Superior temporal gyrus (tissue), 1 donor: ENCODE measurements around the gene PSME3.
A peak's percentile ranks its signal among the peaks of the same experiment; 100 is the strongest.

Experiments
- DNase-seq: peaks from one replicate; pipeline ENCODE4 v3.0.0-alpha.2; 2016; ENCODE audit errors: extremely low spot score

Gene PSME3, protein sequence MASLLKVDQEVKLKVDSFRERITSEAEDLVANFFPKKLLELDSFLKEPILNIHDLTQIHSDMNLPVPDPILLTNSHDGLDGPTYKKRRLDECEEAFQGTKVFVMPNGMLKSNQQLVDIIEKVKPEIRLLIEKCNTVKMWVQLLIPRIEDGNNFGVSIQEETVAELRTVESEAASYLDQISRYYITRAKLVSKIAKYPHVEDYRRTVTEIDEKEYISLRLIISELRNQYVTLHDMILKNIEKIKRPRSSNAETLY

DNA sequence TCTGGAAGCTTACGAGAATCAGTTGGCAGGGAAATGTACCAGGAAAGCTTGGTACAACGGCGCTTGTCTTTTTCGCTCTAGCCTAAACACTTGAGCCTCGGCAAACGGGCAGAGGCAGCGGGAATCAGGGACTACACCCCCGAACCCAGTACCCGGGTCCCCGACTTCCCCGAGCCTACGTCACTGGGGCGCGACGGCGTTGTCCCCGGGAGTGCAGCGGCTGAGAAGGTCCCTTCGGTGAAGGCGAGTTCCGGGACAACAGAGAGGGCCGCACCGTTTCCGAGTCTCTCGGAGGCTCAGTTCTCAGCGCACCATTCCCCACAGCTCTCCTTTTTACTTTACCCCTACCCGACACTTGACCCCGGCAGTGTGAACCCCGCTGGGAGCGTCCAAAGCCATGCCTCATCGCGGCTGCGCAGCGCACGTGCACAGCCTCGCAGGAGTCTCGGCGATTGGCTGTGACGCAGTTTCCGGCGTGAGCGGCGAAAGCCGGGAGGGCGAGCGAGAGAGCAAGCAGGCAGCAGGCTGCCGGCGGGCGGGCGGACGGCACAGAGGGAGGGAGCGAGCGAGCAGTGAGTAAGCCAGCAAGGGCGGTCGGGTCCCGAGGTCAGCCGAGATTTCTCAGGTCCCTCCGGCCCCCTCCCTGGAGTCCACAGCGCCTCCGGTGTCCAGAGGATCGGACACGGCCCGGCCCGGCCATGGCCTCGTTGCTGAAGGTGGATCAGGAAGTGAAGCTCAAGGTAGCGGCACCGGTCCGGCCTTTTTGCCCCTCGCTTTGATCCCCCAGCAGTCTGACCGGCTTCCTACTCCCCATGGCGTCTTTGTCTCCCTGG lies at the start of gene PSME3:
Gene PSME3 (plus strand): TSS at position 464 of the 833 bp plus-strand sequence. CDS start 235 bp downstream, at position 699.
- peak; percentile 93 for DNase-seq

DNA sequence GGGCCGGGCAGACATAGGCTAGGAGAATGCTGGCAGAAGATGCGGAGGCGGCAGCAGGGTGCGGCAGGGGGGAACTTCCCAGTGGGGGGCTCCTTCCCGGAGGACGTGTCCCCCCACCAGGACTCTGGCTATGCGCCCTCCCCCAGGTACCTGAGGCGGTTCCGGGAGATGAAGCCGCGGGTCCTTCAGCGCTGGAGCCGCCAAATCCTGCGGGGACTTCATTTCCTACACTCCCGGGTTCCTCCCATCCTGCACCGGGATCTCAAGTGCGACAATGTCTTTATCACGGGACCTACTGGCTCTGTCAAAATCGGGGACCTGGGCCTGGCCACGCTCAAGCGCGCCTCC lies 49.4 kb upstream of the PSME3 start:
- DNase-seq: no peak

DNA sequence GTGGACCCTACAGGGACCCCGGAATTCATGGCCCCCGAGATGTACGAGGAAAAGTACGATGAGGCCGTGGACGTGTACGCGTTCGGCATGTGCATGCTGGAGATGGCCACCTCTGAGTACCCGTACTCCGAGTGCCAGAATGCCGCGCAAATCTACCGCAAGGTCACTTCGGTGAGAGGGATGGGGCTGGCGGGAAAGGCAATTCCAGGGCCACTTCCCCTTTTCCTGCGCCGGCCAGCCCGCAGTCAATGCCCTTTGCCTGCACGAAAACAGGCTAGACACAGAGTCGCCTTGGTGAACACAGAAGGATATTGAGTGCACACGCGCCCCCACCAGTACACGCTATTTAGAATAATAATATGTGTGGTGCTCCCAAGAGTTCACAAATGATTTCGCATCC lies 48.8 kb upstream of the PSME3 start:
- no peak for DNase-seq

DNA sequence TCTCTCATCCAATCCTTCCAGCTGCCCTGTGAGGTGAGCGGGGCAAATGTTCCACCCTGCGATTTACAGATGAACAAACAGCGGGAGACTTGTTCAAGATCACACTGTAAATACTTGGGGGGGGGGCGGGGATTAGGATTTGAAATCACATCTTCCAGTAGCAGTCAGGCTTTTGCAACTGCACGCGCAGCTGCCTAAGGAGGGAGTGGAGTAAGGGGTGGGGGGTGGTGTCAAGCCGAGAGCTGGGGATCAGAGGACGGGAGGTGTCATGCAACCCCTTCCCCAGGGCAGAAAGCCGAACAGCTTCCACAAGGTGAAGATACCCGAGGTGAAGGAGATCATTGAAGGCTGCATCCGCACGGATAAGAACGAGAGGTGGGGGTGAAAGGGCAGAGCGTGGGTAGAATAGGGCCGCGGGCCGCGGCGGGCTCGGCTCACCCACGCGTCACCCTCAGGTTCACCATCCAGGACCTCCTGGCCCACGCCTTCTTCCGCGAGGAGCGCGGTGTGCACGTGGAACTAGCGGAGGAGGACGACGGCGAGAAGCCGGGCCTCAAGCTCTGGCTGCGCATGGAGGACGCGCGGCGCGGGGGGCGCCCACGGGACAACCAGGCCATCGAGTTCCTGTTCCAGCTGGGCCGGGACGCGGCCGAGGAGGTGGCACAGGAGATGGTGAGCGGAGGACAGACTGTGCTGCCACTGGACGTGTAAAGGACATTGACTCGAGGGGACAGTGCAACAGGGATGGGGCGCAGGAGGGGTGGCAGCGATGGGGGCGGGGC lies 48.2 kb upstream of the PSME3 start:
- no peak for DNase-seq

DNA sequence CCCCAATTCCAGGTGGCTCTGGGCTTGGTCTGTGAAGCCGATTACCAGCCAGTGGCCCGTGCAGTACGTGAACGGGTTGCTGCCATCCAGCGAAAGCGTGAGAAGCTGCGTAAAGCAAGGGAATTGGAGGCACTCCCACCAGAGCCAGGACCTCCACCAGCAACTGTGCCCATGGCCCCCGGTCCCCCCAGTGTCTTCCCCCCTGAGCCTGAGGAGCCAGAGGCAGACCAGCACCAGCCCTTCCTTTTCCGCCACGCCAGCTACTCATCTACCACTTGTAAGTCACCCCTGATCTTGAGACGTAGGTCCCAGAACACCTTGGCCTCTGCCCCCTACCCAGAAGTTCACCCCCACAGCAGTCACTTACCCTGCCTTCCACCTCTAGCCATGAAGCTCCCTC lies 45.9 kb upstream of the PSME3 start:
- no peak for DNase-seq

DNA sequence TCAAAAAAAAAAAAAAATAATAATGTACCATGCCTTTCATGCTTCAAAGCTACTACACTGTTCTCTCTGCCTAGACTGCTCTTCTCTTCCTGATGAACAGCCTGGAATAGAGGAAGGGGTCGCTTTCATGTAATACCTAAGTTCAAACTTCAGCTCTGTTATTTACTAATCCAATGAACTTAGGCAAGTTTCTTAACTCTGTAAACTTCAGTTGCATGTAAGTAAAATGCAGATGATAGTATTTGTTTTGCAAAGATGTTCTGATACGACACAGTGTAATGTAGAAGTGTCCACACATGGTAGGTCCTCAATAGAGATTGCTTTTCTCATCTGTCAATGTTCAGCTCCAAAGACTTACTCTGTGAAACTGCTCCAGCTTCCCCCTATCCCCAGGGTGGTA lies 41.2 kb upstream of the PSME3 start:
- DNase-seq: no peak

DNA sequence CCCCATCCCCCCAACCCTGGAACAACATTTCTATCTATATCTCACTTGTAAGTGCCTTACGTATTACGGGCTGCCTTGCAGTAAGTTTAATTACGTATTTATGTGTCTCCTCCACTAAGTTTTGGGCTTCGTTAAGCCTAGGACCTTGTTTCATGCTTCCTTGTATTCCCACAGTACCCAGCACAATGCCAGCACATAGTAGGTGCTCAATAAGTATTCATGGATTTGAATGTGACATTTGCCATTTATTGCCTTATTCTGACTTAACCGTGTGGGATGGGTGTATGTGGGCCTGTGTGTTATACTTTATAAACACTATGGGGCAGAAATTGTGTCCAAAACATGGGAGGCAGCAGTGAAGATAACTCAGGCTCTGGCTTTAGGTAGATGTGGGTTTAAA lies 40.7 kb upstream of the PSME3 start:
- DNase-seq: no peak

DNA sequence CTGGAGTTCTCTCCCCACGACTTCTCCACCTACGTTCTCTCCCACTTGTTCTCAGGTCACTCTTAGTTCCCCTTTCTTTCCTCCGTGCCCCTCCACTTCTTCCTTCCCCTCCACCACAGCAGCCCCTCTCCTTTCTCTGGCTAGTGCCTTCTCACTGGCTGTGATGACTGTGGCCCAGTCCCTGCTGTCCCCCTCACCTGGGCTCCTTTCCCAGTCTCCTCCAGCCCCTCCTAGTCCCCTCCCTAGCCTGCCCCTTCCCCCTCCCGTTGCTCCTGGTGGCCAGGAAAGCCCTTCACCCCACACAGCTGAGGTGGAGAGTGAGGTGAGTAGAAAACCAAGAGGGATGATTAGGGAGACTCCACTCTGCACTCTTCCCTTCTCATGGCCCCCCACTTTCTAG lies 38.1 kb upstream of the PSME3 start:
- no peak for DNase-seq

DNA sequence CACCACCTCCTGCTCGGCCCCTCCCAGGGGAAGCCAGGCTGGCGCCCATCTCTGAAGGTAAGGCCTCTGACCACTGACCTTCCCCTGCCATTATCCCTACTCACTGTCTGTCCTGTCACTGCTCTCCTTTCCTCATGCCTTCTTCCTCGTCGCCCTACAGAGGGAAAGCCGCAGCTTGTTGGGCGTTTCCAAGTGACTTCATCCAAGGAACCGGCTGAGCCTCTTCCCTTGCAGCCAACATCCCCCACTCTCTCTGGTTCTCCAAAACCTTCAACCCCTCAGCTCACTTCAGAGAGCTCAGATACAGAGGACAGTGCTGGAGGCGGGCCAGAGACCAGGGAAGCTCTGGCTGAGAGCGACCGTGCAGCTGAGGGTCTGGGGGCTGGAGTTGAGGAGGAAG lies 37.7 kb upstream of the PSME3 start:
- no peak for DNase-seq

DNA sequence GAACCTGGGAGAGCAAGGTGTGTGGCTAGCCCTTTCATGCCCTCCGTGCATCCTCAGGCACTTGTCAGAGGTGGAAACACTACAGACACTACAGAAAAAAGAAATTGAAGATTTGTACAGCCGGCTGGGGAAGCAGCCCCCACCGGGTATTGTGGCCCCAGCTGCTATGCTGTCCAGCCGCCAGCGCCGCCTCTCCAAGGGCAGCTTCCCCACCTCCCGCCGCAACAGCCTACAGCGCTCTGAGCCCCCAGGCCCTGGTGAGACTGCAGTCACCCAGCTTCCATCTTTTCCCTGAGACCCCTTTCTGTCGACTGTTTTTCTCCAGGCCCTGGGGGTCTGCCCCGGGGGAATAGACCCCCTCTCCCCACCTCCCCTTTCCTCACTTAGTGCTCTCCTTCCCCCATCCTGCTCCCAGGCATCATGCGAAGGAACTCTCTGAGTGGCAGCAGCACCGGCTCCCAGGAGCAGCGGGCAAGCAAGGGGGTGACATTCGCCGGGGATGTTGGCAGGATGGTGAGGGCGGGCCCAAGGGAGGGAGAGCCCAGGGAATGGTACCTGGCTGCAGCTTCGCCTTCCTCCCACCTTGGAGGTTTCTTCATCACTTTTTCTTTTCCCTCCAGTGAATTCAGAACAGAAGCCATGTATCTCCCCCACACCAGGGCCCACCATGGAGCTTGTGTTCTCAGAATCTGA lies 37.0 kb upstream of the PSME3 start:
- no peak for DNase-seq

DNA sequence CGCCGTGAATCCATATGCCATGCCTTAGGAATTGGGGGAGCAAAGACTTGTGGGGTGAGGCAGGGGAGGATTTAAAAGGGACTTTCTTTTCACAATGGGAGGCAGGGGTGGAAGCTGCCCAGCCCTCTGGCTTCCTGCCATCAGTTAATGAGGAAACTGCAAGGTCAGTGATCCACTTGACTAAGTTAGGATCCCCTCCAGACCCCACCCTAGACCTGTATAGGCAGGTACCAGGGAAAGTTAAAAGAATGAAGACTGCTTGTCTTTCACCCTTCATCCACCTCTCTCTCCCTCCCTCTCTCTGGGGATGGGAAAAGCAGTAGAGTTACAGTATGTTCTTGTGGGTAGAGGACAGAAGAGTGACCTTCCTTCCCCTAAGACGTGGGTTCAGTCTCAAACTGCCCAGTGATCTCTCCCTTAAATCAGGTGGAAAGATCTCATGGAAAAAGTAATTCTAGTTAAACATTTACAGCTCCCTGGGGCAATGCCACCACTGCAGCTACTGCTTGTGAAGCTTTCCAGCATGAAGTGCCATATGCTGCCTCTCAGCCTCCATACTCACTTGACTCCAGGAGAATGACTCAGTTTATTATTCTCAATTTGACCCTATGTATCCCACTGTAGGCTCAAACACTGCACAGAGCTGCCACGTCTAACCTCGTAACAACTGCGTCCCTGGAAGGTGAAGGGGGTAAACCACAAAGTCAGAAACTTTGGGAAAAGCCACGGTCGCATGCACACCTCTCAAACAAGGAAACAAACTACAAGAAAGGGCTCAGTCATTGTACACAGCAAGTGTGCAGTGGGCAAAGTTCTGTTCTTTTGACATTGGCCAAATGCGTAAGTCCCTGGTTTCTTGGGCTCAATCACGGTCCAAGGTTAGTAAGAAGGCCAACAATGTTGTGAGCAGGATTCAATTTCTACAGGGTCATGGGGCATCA lies 35.9 kb upstream of the PSME3 start:
- no peak for DNase-seq

DNA sequence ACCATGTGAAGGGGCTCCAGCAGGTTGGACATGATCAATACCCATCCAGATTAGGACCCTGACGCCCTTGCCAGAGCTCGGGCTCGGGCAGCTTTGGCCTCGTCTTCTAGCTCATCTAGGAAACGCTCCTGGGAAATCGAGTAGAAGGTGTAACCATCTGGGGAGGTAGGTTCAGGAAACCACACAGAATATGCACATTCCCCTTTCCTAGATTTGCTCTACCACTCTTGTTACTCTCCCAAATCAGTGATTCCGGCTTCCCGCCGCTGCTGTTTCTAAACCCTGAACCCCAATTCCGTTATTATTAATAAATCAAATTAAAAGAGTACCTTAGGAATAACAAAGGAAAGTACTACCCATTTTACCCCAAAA lies 35.2 kb upstream of the PSME3 start:
- DNase-seq: no peak

DNA sequence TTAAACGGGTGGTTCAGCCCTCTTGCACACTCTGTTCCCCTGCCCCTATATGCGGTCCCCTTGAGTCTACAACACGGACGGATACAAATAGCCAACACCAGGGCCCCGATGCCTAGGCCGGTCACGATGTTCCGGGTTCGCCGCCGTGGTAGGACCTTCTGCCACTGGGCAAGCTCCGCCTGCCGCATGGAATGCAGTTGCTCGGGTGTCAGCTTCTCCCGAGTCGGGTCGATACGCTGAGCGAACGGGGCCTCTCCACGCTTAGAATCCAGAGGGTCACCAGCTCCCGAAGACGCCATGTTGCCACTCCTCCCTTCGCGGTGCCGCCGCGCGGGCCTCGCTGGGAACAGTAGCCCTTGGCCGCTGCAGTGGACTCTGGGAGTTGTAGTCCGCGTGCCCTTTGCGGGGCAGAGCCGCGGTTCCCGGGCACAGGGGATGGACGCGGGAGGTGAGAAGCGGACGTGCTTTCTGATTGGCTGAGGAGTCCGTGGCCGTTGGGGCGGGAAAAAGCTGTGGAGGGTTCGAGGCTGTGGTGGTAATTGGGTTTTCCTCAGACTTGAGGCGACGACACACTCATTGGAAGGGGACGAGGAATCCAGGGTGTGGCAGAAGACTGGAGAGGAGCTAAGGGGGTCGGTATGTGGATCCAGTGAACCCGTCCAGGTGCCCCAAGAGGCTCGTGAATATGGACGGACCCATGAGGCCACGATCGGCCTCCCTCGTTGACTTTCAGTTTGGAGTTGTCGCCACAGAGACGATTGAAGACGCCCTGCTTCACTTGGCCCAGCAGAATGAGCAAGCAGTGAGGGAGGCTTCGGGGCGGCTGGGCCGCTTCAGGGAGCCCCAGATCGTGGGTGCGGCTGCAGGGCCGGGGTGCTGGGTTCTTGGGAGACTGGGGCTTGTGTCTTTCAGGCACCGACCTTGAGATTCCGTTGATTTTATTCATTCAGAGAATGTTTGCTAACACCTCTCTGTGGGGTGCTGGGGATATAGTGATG lies 34.5 kb upstream of the PSME3 start, which contains the start of the genes CNTD1 and COA3:
Gene CNTD1 (plus strand): TSS at position 479 of the 998 bp plus-strand sequence. CDS start 207 bp downstream, at position 686.
Gene COA3 (minus strand): TSS at position 322 of the 998 bp plus-strand sequence. CDS start 23 bp downstream, at position 299.
- DNase-seq: peak; percentile 86

DNA sequence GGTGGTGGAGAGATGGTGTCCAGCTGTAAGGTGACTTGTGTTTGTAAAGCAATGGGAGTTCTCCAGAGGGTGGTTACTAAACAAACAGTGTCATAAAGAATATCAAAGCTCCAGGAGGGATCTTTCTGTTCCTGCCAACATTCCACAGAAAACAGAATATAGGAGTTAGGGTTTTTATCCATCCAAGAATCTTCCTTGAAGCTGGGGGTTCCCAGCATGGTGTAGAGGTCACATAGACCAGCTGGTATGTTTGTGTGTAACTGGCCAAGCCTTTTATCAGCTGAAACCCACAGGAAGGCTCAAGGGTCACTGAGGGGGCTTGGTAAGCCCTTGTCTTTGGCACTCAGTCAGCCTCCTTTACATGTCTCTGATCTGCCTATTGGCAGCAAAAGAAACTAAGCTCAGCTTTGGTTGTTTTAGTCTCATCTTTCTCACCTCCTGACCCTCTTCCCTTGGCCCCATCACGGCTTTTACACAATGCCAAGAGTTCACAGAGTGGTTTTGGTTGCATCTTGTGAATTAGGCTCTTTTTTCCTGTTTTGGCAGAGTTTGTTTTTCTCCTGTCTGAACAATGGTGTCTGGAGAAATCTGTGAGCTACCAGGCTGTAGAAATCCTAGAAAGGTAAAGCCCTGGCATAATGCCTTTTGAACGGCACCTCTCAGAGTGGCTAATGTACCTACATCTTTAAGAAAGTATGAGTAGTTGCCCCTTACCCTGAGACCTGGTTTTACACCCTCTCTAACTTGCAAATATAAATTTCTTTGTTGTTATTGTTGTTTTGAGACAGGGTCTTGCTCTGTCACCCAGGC lies 29.9 kb upstream of the PSME3 start:
- DNase-seq: no peak

DNA sequence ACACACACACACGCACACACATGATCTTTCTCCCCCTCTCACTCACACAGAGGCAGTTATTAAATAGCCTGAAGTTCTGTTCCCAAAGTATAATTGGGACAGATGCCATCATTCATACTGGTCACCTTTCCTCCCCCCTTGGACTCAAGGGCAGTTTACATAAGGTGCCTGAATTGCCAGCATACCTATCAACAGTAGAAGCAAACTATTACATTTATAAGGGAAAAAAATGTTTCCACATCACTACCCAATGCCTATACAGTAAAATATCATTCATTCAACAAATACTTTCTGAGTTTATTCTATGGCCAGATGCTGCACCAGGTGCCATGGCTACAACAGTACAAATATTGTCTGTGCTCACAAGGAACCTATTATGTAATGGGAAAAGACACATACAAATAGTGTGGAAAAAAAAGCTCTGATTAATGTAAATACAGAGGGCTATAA lies 28.3 kb upstream of the PSME3 start:
- no peak for DNase-seq

DNA sequence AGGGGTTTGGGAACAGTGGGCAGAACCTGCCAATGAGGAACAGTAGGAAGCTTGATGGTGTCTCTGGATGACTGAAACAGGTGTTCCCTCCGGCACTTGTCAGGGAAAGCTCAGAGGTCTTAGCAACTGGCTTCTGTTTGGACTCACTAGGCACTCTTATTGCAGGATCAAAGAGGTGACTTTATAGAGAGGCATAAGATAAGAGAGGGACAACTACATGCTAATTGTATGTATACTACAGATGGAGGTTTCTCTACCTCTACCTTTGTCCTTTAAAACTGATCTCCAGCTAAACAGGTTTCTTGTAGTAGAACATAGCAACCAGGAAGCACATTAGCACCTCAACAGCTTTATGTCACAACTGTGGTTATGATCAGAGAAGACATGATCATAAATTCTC lies 26.9 kb upstream of the PSME3 start:
- no peak for DNase-seq

DNA sequence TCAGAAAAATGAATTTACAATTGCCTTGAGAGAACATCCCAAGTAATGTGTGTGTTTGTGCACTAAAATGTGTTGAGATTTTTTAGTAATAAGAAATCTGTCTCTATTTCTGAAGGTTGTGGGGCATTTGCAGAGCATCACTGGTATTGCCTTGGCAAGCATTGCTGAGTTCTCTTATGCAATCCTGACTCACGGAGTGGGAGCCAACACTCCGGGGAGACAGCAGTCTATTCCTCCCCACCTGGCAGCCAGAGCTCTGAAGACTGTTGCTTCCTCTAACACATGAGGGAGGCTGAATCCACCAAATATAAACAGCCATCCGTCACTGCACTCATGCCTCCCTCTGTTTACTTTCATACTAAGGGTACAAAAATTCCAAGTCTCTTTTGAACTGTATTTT lies 23.9 kb upstream of the PSME3 start:
- peak; percentile 68 for DNase-seq

DNA sequence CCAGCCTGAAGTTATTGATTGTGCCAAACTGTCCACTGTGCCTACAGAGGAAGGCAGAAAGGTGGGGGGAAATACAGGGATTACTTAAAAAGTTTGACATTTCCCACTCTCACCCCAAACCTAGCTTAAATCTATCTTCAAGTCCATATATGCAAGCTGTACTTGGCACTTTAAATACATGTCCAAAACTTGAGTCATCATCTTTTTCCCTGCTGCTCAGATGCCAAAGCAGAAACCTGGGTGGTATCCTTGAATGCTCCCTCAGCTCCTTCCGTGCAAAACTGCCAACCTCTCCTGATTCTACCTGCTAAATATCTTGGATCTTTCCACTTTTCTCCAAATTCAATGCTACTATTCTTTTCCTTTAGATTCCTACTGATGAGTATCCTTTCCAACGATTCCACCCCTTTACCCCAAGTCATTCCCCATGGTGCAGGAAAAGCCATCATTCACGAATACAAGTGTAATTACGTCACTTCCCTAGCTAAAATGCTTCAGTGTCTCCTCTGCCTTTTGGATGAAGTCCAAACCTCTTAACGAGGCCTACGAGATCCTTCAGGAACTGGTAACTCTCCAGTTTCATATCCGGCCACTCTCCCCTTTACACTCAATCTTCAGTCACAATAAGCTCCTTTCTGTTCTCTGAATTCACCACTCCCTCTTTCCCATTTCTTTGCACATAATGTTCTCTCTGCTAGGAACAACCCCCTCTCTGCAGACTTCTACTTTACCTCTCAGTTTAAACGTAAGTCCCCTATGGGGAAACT lies 18.4 kb upstream of the PSME3 start:
- DNase-seq: peak; percentile 10
